ENCODE measurements around the gene METTL22. TPM values are rescaled to one million over a fixed set of nuclear protein-coding genes. Genes with fewer than 3 reads are reported as not detected.

METTL22 gene
- total RNA-seq, 2 donors from 2014 or later: 18.9 to 47.5 TPM

DNA sequence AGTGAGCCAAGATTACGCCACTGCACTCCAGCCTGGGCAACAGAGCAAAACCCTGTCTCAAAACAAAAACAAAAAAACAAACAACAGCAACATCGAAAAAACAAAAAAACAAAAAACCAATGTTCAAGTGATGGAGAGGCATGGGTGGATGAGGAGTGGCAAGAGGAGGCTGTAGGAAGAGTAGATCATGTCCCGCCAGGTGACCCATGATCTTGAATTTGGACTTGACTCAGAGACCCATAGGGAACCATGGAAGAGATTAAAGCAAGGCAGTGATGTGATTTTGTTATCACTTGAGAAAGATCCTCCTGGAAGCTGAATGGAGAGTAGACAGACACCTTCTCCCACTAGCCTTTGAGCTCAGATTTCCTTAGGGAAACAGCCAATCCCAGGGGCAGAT lies 64.1 kb downstream of the METTL22 start:
- Histone ChIP-seq H3K27ac (peak overlapping the region in 3 of 4 donors; percentile 41 to 64 (median 54)), H3K9me3 (peaks cover 0 to 11% (median 0%) of the 10 kb centered on the region in 3 donors), H3K4me1 (peaks cover 64% of the 10 kb centered on the region), H3K27me3 (no peaks in the 10 kb centered on the region), H3K36me3 (replicated peaks in 1 of 2; ENCODE audit: insufficient read depth in 1 of 2, low read depth in 2 of 2) (no peaks in the 10 kb centered on the region), H3K4me3 (no peak overlapping the region)
- intact Hi-C loops (cut with DNase I): loop anchor here (10.0 kb wide), 1 partner anchor 49 kb away; no protein-coding TSS in a partner anchor
- no peak for DNase-seq
- ATAC-seq: no peak
- 44 to 58% methylated on average over 3 of the region's 3 CpGs for WGBS, 2 donors
- TF ChIP-seq POLR2A (IDR thresholded peaks at IDR 0.05): no peak
- TF ChIP-seq, protein P1, sequence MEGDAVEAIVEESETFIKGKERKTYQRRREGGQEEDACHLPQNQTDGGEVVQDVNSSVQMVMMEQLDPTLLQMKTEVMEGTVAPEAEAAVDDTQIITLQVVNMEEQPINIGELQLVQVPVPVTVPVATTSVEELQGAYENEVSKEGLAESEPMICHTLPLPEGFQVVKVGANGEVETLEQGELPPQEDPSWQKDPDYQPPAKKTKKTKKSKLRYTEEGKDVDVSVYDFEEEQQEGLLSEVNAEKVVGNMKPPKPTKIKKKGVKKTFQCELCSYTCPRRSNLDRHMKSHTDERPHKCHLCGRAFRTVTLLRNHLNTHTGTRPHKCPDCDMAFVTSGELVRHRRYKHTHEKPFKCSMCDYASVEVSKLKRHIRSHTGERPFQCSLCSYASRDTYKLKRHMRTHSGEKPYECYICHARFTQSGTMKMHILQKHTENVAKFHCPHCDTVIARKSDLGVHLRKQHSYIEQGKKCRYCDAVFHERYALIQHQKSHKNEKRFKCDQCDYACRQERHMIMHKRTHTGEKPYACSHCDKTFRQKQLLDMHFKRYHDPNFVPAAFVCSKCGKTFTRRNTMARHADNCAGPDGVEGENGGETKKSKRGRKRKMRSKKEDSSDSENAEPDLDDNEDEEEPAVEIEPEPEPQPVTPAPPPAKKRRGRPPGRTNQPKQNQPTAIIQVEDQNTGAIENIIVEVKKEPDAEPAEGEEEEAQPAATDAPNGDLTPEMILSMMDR (IDR thresholded peaks at IDR 0.05): no peak

DNA sequence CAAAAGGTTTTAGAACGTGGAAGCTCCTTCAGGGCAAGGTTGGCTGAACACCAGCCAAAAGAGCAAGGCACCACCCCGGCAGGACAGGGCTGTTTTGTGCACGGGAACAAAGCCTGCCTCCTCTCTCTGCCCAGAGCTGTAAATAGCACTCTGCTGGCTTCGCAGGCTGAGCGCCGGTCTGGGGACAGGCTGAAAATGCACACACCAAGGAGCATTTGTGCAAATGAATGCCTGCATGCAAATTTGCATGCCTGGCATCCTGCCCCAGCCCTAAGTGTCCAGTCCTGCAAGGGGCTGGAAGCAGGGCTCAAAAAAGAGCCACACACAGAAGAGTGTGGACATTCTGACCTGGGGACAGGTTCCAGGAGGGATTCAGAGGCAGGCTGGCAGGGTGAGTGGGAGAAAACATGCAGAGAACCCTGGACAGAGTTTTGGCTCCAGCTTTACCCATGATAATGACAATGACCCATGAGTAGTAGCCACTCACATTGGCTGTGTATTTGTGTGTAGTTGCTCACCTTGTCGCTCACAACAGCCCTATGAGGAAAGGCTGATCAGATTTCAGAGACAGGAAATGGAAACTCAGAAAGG lies 64.6 kb downstream of the METTL22 start:
- DNase-seq (peak; percentile 52 to 71 (median 65)), ATAC-seq (peak; percentile 47)
- no peak for TF ChIP-seq POLR2A (IDR thresholded peaks at IDR 0.05)
- TF ChIP-seq, protein P1 (IDR thresholded peaks at IDR 0.05): no peak
- peak overlapping the region; percentile 27 to 64 (median 48) for H3K27ac ChIP-seq
- no peaks in the 10 kb centered on the region for H3K36me3 ChIP-seq (replicated peaks in 1 of 2; ENCODE audit: insufficient read depth in 1 of 2, low read depth in 2 of 2)
- no peak overlapping the region for H3K4me3 ChIP-seq
- H3K27me3 ChIP-seq: no peaks in the 10 kb centered on the region
- 16 to 19% methylated on average over 4 to 7 of the region's 7 CpGs for WGBS, 2 donors
- H3K4me1 ChIP-seq: peaks cover 60% of the 10 kb centered on the region
- H3K9me3 ChIP-seq: peaks cover 0 to 11% (median 0%) of the 10 kb centered on the region in 3 donors
- intact Hi-C loops (cut with DNase I): loop anchor here (10.0 kb wide), 1 partner anchor 49 kb away; no protein-coding TSS in a partner anchor

DNA sequence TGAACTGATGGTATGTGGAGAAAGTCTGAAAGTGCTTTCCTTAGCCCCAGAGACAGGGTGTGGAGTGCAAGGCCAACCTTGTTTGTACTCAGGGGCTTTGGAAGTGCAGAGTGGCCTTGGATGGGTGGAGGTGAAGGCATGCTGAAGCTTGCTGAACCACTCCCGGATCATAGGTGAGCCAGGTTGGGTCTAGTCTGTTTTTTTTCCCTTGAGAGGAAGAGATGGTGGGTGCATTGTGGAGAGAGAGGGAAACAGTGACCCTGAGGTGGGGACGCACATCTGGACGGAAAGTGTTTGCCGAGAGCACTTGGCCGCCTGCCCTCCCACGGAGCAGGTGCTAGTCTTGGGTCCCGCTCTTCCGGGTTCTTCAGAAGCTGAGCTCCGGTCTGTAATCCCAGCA lies 65.4 kb downstream of the METTL22 start:
- Histone ChIP-seq H3K27ac (peak overlapping the region; percentile 27 to 64 (median 48)), H3K27me3 (no peaks in the 10 kb centered on the region), H3K36me3 (replicated peaks in 1 of 2; ENCODE audit: insufficient read depth in 1 of 2, low read depth in 2 of 2) (no peaks in the 10 kb centered on the region), H3K9me3 (peaks cover 0 to 11% (median 0%) of the 10 kb centered on the region in 3 donors), H3K4me1 (peaks cover 60% of the 10 kb centered on the region), H3K4me3 (no peak overlapping the region)
- TF ChIP-seq, protein P1 (IDR thresholded peaks at IDR 0.05): no peak
- no peak for TF ChIP-seq POLR2A (IDR thresholded peaks at IDR 0.05)
- WGBS, 2 donors: 31 to 61% methylated on average over 9 of the region's 9 CpGs
- ATAC-seq (peak; percentile 18), DNase-seq (peak; percentile 41 to 75 (median 49))
- intact Hi-C loops (cut with DNase I): loop anchor here (10.0 kb wide), 1 partner anchor 48 kb away; no protein-coding TSS in a partner anchor

DNA sequence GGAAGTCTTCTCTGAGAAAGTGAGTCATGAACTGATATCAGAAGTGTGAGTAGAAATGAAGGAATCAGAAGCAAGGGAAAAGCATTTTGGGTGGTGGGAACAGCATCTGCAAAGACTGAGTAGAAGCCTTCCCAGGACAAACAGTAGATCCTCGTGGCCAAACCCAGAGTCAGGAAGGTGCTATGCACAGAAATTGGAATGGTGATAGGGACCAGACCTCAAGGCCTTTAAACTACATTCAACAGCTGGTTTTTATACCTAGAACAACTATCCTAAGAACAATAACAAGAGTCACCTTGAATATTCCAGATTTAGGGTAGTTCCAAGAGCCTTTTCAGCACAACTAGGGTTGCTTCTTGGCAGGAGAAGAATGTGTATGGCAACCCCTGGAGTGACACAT lies 68.2 kb downstream of the METTL22 start:
- intact Hi-C loops (cut with DNase I): loop anchor here (10.0 kb wide), 1 partner anchor 45 kb away; no protein-coding TSS in a partner anchor
- Histone ChIP-seq H3K4me1 (peaks cover 48% of the 10 kb centered on the region), H3K36me3 (replicated peaks in 1 of 2; ENCODE audit: insufficient read depth in 1 of 2, low read depth in 2 of 2) (no peaks in the 10 kb centered on the region), H3K27ac (no peak overlapping the region), H3K9me3 (peaks cover 0 to 11% (median 0%) of the 10 kb centered on the region in 3 donors), H3K27me3 (no peaks in the 10 kb centered on the region), H3K4me3 (no peak overlapping the region)
- TF ChIP-seq, protein P1 (IDR thresholded peaks at IDR 0.05): no peak
- no peak for TF ChIP-seq POLR2A (IDR thresholded peaks at IDR 0.05)
- WGBS, 2 donors: 71 to 100% methylated on average over 1 of the region's 1 CpG
- ATAC-seq: no peak
- DNase-seq: no peak

Measured in body of pancreas (tissue), 4 donors.